Measurements from ENCODE around the gene SSBP3.

DNA sequence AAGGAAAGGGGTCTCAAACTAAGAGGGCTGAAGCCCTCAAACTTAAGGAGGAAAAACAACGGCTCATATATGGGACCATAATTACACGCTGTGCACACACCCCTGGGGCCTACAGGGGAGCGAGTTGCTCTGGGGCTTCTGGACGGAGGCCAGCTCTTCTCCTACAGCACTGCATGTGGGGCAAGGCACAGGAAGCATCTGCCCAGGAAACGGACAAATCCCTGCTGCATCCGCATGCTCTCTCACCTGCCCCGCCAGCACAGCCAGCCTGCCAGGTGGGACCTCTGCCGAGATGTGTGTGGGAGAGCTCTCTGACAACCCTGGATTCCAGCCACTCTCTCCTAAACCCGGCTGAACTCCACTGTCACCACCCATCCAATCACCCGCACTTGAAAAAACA lies 152.1 kb downstream of the SSBP3 start:
- TF ChIP-seq SIN3A (IDR thresholded peaks at IDR 0.05; ENCODE audit: low read depth) (no peak), ZFX (IDR thresholded peaks at IDR 0.05) (no peak), RAD21 (IDR thresholded peaks at IDR 0.05; ENCODE audit: low read depth) (no peak), EZH2phosphoT487 (IDR thresholded peaks at IDR 0.05; ENCODE audit: borderline replicate concordance) (no peak), EZH2 (IDR thresholded peaks at IDR 0.05) (no peak), YY1 (IDR thresholded peaks at IDR 0.05; ENCODE audit: extremely low read depth, insufficient replicate concordance, low read depth, low read length) (no peak), POLR2AphosphoS5 (IDR thresholded peaks at IDR 0.05; ENCODE audit: low read depth, low read length) (no peak), JUND (IDR thresholded peaks at IDR 0.05) (no peak), SP1 (IDR thresholded peaks at IDR 0.05; ENCODE audit: low read depth) (no peak), CBX3 (IDR thresholded peaks at IDR 0.05; ENCODE audit: low read depth) (no peak), POLR2A (IDR thresholded peaks at IDR 0.05; ENCODE audit: borderline replicate concordance, extremely low read depth, insufficient read depth, insufficient read length) (no peak), ZNF274 (IDR thresholded peaks at IDR 0.05; ENCODE audit: low read depth, low read length) (no peak)
- TF ChIP-seq, protein P1, sequence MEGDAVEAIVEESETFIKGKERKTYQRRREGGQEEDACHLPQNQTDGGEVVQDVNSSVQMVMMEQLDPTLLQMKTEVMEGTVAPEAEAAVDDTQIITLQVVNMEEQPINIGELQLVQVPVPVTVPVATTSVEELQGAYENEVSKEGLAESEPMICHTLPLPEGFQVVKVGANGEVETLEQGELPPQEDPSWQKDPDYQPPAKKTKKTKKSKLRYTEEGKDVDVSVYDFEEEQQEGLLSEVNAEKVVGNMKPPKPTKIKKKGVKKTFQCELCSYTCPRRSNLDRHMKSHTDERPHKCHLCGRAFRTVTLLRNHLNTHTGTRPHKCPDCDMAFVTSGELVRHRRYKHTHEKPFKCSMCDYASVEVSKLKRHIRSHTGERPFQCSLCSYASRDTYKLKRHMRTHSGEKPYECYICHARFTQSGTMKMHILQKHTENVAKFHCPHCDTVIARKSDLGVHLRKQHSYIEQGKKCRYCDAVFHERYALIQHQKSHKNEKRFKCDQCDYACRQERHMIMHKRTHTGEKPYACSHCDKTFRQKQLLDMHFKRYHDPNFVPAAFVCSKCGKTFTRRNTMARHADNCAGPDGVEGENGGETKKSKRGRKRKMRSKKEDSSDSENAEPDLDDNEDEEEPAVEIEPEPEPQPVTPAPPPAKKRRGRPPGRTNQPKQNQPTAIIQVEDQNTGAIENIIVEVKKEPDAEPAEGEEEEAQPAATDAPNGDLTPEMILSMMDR (IDR thresholded peaks at IDR 0.05 in 2 of 3, conservative IDR thresholded peaks at IDR 0.05 in 1 of 3; ENCODE audit: borderline replicate concordance in 1 of 3, insufficient read depth in 1 of 3, low read depth in 2 of 3, low read length in 2 of 3): no peak
